IPS-15b (cell line): ENCODE results near the gene C10orf143.

Experiments used
- H3K27me3 ChIP-seq: one replicate; pipeline ENCODE4 v1.6.1; 2013; ENCODE audit warnings: low read length; ENCODE audit not compliant: control insufficient read depth, insufficient read depth
- H3K36me3 ChIP-seq: one replicate; pipeline ENCODE4 v1.6.1; 2013; ENCODE audit warnings: low read length; ENCODE audit not compliant: control insufficient read depth, insufficient read depth
- H3K4me1 ChIP-seq: one replicate; pipeline ENCODE4 v1.6.1; 2013; ENCODE audit warnings: mild to moderate bottlenecking, low read length; ENCODE audit not compliant: control insufficient read depth, insufficient read depth
- H3K4me3 ChIP-seq: one replicate; pipeline ENCODE4 v1.5.1; 2013; ENCODE audit warnings: low read depth, low read length
- H3K9ac ChIP-seq: one replicate; pipeline ENCODE4 v1.6.1; 2013; ENCODE audit warnings: low read depth, mild to moderate bottlenecking, low read length
- H3K9me3 ChIP-seq: one replicate; pipeline ENCODE4 v1.6.1; 2013; ENCODE audit warnings: mild to moderate bottlenecking, low read length; ENCODE audit not compliant: control insufficient read depth, insufficient read depth

The C10orf143 gene

DNA sequence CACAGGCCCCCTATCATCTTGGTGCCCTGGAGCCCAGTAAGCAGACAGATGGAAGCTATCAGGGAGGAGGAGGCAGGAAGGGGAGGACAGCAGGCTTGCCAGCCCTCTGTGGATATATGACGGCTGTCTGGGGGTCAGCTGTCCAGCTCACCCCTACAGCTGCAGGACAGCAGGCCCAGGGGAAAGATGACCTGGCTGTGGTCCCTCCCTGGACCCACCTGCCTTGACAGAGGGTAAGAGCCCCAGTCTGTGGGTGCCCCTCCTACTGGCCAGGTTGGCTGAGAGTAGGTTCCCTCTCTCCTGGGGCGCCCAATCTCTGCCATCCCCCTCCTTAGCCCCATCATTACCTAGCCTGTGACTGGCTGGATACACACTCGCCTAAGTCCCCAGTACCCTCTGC is 62.5 kb downstream of the C10orf143 start:
- Histone ChIP-seq H3K4me3 (no peak overlapping the region), H3K36me3 (no peaks in the 10 kb centered on the region), H3K4me1 (peaks cover under 1% of the 10 kb centered on the region), H3K9me3 (no peaks in the 10 kb centered on the region), H3K27me3 (no peaks in the 10 kb centered on the region), H3K9ac (no peak overlapping the region)

DNA sequence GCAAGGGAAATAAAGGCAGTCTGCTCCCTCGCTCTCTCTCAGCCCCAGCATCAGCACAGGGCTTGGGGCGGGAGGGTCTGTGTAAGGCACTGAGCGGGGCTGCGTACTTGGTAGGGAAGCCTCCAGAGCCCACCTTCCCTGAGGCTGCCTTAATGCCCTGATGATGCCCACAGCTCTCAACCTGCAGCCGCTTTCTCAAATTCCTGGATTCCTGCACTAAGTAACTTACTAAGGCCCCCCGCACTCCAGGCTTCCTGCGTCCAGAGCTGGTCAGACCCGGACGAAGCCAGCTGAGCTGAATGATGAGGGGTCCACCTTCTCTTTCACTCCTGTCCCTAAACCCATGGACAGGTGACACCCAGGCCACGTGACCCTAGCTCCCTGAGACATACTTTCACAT is 63.3 kb downstream of the C10orf143 start:
- Histone ChIP-seq H3K4me3 (no peak overlapping the region), H3K36me3 (no peaks in the 10 kb centered on the region), H3K27me3 (no peaks in the 10 kb centered on the region), H3K9me3 (no peaks in the 10 kb centered on the region), H3K9ac (no peak overlapping the region), H3K4me1 (peaks cover 4% of the 10 kb centered on the region)

DNA sequence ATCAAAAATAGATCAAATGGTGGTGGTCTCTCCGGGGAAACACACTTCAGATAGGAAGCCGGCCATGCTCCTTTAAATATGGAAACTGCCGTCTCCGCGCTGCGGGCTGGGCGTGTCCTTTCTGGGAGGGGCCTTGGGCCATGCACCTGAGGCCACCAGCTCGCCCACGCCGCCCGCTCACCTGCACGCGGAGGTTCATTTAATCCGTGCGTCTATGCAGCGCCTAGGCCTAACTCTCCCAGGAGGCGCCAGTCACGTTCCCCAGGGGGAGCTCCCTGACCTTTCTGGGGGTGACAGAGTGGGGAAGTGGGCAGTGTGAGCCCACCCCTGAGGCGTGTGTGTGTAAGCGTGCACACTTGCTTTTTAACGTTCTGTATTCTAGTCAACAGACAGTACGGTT is 64.0 kb downstream of the C10orf143 start:
- no peak overlapping the region for H3K4me3 ChIP-seq
- H3K36me3 ChIP-seq = no peaks in the 10 kb centered on the region
- peaks cover 4% of the 10 kb centered on the region for H3K4me1 ChIP-seq
- no peaks in the 10 kb centered on the region for H3K9me3 ChIP-seq
- H3K27me3 ChIP-seq = no peaks in the 10 kb centered on the region
- H3K9ac ChIP-seq = no peak overlapping the region

DNA sequence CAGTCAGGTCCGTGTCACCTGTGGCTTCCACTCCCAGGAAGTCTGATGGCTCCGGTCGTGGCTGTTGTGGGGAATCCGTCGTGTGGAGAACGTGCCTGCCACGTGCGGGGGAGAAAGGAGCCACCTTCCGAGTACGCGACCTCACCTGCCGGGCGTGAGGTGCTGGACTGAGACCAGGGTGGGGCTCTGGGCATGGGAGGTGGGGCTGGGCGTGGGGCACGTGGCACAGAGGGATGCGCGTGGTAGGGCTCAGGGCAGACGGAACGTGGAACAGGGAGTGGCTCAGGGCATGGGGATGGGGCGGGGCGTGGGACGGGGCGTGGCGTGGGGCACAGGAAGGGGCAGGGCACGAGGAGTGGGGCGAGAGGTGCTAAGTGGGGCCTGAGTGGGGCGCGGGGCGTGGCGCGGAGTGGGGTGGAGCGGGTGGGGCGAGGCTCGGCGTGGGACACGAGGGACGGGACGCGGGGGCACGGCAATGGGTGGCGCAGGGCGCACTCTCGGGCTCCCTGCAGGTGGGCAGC is 64.8 kb downstream of the C10orf143 start:
- Histone ChIP-seq H3K4me3 (no peak overlapping the region), H3K9me3 (no peaks in the 10 kb centered on the region), H3K36me3 (no peaks in the 10 kb centered on the region), H3K9ac (no peak overlapping the region), H3K4me1 (peaks cover 4% of the 10 kb centered on the region), H3K27me3 (no peaks in the 10 kb centered on the region)

DNA sequence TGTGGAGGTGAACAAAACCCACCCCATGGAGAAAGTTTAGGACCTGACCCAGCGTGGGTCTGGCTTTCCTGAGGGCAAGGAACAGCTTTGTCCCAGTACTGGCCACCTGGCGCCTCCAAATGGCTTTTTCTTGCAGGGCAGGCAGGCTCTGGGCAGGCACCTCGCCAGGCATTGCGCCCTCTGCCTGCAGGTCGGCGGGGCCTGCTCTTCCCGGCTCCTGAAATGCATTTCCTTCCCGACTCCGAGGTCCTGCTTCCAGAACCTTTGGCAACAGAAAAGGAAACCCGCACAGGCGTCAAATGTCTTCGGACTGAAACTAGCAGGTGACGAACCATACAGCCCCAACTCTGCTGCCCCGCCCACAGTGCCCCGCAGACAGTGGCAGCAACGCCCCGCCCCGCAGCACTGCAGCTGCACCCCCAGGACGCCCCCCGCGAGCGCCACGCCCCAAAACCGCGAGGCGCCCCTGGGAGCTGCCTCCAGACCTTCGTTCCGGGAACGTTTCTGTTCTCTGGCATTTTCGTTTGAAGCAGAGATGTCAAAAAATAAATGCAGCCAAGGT is 65.5 kb downstream of the C10orf143 start:
- no peaks in the 10 kb centered on the region for H3K36me3 ChIP-seq
- no peak overlapping the region for H3K9ac ChIP-seq
- no peaks in the 10 kb centered on the region for H3K27me3 ChIP-seq
- H3K4me1 ChIP-seq = peaks cover 4% of the 10 kb centered on the region
- no peaks in the 10 kb centered on the region for H3K9me3 ChIP-seq
- H3K4me3 ChIP-seq = no peak overlapping the region

DNA sequence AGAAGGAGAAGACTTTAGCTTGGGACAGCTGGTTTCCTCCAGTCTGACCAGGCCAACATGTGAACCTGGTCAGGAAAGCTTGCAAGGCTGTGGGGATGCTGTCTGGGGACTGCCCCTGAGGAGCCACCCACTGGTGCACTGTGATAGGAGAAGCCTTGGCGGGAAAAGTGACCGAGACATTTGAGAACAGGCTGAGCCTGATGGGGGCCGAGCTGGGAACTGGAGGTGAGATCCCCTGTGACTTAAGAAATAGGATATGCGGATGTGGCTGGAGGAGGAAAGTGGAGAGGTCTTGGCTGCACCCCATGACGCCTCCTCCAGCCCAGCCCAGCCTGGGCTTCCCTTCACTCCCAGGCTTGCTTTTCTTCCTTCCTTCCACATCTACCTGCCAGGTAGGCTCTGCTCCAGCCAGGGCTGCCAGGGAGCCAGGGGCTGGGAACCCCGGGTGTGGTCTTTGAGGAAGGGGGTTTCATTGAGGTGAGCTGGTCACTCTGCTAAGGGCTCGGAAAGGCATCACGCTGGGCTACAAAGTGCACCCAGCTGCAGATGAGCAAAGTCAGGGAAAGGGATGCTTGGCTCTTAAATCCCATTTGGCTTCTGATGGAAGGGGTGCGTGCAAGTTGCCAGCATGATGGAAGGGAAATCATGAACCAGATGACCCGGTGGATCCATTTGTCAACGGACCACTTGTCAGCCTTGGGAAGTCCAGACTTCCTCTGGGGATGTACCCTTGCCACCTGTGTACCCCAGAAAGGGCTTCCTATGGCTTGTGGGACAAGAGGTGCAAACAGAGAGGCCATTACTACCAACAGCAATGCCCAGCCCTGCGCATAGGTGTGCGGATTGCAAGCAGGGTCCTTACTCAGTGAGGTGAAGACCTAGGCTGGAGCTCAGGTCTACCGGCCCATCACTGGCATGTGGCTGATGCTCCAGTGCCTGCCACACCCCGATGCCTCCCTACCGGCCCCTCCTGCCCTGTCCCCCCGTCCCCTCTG is 66.3 kb downstream of the C10orf143 start:
- Histone ChIP-seq H3K27me3 (no peaks in the 10 kb centered on the region), H3K4me1 (peaks cover 4% of the 10 kb centered on the region), H3K9me3 (no peaks in the 10 kb centered on the region), H3K4me3 (no peak overlapping the region), H3K36me3 (no peaks in the 10 kb centered on the region), H3K9ac (no peak overlapping the region)

DNA sequence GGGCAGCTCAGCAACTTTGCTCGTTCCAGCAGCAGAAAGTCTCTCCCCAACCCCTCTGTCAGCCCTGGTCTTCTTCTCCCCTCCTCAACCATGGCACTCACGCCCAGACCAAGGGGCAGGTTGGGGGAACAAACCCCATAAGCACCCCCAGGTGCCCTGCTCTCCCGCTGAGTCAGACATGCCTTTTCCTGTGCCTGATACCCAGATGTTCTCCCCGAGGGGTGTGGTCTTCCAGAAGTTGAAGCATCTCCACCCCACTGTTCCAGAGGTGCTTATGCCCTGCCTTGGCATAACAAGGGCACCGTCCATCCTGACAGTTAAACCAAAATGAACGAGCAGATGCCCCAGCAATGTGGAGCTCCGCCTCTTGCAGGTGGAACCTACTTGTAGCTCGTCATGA is 67.1 kb downstream of the C10orf143 start:
- H3K4me3 ChIP-seq = no peak overlapping the region
- H3K27me3 ChIP-seq = no peaks in the 10 kb centered on the region
- H3K9me3 ChIP-seq = no peaks in the 10 kb centered on the region
- no peak overlapping the region for H3K9ac ChIP-seq
- H3K4me1 ChIP-seq = peaks cover 4% of the 10 kb centered on the region
- no peaks in the 10 kb centered on the region for H3K36me3 ChIP-seq

DNA sequence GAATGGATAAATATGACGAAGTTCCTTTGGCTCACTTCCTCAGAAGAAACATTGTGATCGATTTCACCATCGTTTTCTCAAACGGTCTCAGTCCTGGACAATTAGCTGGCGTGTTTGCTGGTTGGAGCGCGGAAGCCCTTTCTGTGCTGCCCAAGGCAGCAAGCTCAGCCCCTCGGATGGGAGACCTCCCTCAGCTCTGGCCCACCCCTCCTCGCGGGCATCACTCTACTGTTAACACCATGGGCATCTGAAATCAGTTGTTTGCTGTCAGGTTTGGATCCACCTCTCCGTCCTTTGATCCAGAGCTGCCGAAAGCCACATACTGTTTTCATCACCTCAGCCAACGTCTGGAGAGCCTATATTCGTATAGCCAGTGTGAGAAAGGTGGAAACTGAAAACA is 68.2 kb downstream of the C10orf143 start:
- H3K36me3 ChIP-seq = no peaks in the 10 kb centered on the region
- H3K4me1 ChIP-seq = peaks cover 4% of the 10 kb centered on the region
- H3K27me3 ChIP-seq = no peaks in the 10 kb centered on the region
- H3K9ac ChIP-seq = no peak overlapping the region
- no peak overlapping the region for H3K4me3 ChIP-seq
- no peaks in the 10 kb centered on the region for H3K9me3 ChIP-seq

DNA sequence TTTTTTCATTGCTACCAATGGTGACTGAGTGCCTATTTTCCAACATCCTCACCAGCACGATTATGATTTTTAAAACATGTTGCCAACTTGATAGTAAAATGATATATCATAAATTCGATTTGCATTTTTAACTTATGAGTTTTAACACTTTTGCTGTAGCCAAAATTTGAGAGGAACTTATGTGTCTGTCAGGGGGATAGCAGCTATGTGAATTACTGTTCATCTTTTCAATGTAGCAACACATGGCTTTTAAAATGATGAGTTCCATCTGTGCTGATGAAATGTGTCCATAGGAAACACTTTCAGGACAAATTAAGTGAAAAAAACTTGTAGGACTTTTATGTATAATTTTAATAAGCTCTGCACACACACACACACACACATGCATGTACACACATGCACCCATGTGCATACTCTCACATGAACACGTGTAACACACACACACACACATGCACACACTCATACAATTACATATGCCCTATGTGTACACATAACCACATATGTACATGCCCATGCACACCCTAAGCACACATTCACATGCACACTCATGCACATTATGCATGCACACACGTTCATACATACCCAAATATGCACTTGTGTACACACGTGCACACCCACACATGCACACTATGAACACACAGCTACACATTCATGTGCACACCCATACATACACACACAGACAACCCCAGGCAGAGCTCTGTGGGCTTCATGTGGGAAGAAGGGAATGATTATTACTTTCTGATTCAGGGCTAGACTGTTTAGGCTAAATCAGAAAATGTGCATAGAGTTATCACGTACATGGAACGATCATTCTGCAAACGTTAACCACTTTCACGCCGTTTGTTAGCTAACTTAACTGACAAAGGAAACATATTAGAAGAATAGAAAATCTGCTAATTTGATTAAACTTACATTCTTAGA is 68.9 kb downstream of the C10orf143 start:
- Histone ChIP-seq H3K36me3 (no peaks in the 10 kb centered on the region), H3K4me1 (peaks cover 4% of the 10 kb centered on the region)

DNA sequence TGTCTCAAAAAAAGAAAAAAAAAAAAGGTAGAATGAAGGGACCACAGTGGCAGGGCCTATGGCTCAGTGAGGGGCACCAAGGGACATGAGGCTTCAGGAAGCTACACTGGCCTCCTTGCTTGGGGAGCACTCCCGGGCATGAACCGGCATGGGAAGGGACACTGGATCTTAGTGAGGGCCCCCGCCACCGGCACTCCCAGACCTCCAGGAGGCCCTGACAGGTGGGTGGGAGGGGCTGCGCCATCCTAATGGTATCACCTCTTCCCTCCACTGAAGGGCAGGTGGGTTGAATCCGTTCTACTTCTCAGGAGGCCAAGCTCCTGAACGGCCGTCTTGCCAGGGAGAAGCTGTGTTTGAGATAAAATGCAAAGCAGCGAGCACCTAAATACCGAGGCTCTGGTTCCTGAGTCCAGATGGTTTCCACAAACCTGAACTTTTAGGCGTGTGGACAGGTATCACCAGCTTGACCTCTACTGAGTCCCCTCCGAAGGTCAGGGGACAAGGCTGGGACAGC is 69.8 kb downstream of the C10orf143 start:
- Histone ChIP-seq H3K9me3 (no peaks in the 10 kb centered on the region), H3K36me3 (no peaks in the 10 kb centered on the region), H3K27me3 (no peaks in the 10 kb centered on the region), H3K4me1 (peaks cover 4% of the 10 kb centered on the region), H3K4me3 (no peak overlapping the region), H3K9ac (no peak overlapping the region)

More for the DNA sequence above, 68.9 kb downstream of the C10orf143 start:
- Histone ChIP-seq H3K27me3 (no peaks in the 10 kb centered on the region), H3K4me3 (no peak overlapping the region), H3K9ac (no peak overlapping the region), H3K9me3 (no peaks in the 10 kb centered on the region)

DNA sequence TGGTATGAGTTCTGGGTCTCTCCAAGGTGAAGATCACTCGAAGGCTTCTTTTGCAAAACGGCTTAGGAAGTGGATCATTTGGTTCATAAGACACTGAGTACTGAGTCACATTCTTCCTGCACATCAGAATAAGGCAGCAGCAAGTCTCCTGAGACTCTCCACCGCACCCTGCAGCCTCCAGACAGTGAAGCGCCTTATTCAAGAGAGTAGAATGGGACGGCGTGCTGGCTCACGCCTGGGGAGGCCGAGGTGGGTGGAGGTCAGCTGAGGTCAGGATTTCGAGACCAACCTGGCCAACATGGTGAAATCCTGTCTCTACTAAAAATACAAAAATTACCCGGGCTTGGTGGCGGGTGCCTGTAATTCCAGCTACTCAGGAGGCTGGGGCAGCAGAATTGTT is 70.3 kb downstream of the C10orf143 start:
- H3K9ac ChIP-seq = no peak overlapping the region
- H3K4me1 ChIP-seq = peaks cover 4% of the 10 kb centered on the region
- no peaks in the 10 kb centered on the region for H3K27me3 ChIP-seq
- H3K4me3 ChIP-seq = no peak overlapping the region
- no peaks in the 10 kb centered on the region for H3K36me3 ChIP-seq
- H3K9me3 ChIP-seq = no peaks in the 10 kb centered on the region
